ENCODE results near the gene C17orf113.
"Not testable (repeated sequence)": the region's sequence is repeated elsewhere in the genome, so short reads cannot be mapped to it uniquely, and the experiment has no call there.

Gene C17orf113

GRCh38 chr17:42016411-42016831 is 34.0 kb downstream of the C17orf113 start:
- no peak for DNase-seq

GRCh38 chr17:42013740-42014139 is 36.7 kb downstream of the C17orf113 start:
- not testable (repeated sequence) for DNase-seq

- DNase-seq: not testable (repeated sequence)
Observed at GRCh38 chr17:42012363-42012762, 38.0 kb downstream of the C17orf113 start.

- DNase-seq: no peak
Observed at GRCh38 chr17:42010898-42011516, 39.4 kb downstream of the C17orf113 start.

GRCh38 chr17:42010266-42010680 is 40.1 kb downstream of the C17orf113 start:
- DNase-seq: not testable (repeated sequence)

- peak; percentile 81 for DNase-seq
Observed at GRCh38 chr17:42009170-42009569, 41.2 kb downstream of the C17orf113 start.

- DNase-seq: no peak
Observed at GRCh38 chr17:42005166-42005565, 45.2 kb downstream of the C17orf113 start.

GRCh38 chr17:42002792-42003301 is 47.6 kb downstream of the C17orf113 start:
- DNase-seq: peak; percentile 38

- no peak for DNase-seq
Observed at GRCh38 chr17:42002175-42002791, 48.1 kb downstream of the C17orf113 start.

GRCh38 chr17:42001729-42002128 is 48.7 kb downstream of the C17orf113 start:
- DNase-seq: no peak

GRCh38 chr17:42000413-42001133 is 49.8 kb downstream of the C17orf113 start:
- no peak for DNase-seq

GRCh38 chr17:41998497-41998896 is 51.9 kb downstream of the C17orf113 start:
- DNase-seq: no peak

GRCh38 chr17:41996855-41997164 is 53.6 kb downstream of the C17orf113 start:
- DNase-seq: no peak

GRCh38 chr17:41992576-41992975 is 57.8 kb downstream of the C17orf113 start:
- DNase-seq: peak; percentile 84

- DNase-seq: no peak
Observed at GRCh38 chr17:41989702-41990419, 60.5 kb downstream of the C17orf113 start.

GRCh38 chr17:41988418-41988817 is 62.0 kb downstream of the C17orf113 start:
- DNase-seq: no peak
